WTC11 (cell line): ENCODE data around the gene AADACL4. TPM values are rescaled to one million over a fixed set of nuclear protein-coding genes. Genes with fewer than 3 reads are reported as not detected.
A peak's percentile ranks its signal among the peaks of the same experiment; 100 is the strongest.

Source experiments
- ATAC-seq: fragments of 200-7000 bp; cut with Tn5 transposase; 2 replicates; pipeline ENCODE4 v1.10.0; 2021; ENCODE audit warnings: mild to moderate bottlenecking, moderate library complexity
- CTCF ChIA-PET: fragments of 300-600 bp; sonication (Branson Sonifier 250); formaldehyde crosslinking; loops from one replicate; lab custom pipeline; 2021; ENCODE audit warnings: antibody characterized with exemption; lab: Charles Lee
- POLR2A ChIA-PET: fragments of 350-600 bp; sonication (Branson Sonifier 250); formaldehyde crosslinking; loops from one replicate; lab custom pipeline; 2021; ENCODE audit warnings: antibody characterized with exemption; lab: Charles Lee
- DNase-seq: peaks from one replicate; pipeline ENCODE4 v3.0.0; 2021; ENCODE audit warnings: low spot score
- H3K27ac Mint-ChIP-seq: 2 replicates; pipeline ENCODE4 v1.8.0; 2021; ENCODE audit warnings: mixed read lengths
- H3K27me3 Mint-ChIP-seq: 2 replicates; pipeline ENCODE4 v1.8.0; 2021; ENCODE audit warnings: low read depth, mild to moderate bottlenecking, moderate library complexity, mixed read lengths
- H3K36me3 Mint-ChIP-seq: 2 replicates; pipeline ENCODE4 v1.8.0; 2021; ENCODE audit warnings: mixed read lengths
- H3K4me1 Mint-ChIP-seq: 2 replicates; pipeline ENCODE4 v1.8.0; 2022; ENCODE audit warnings: mixed read lengths
- H3K4me3 Mint-ChIP-seq: 2 replicates; pipeline ENCODE4 v1.8.0; 2021; ENCODE audit warnings: mild to moderate bottlenecking, moderate library complexity, mixed read lengths
- H3K9me3 Mint-ChIP-seq: 2 replicates; pipeline ENCODE4 v1.8.0; 2021; ENCODE audit warnings: mixed read lengths
- CTCF ChIP-seq: fragments of 200-600 bp; IDR thresholded peaks from 2 replicates; pipeline ENCODE4 v1.8.0; 2022; ENCODE audit warnings: antibody characterized with exemption
- ERG ChIP-seq: fragments of 250-450 bp; sonication (Bioruptor Pico); IDR thresholded peaks from 2 replicates; pipeline ENCODE4 v1.8.0; 2021; ENCODE audit warnings: mild to moderate bottlenecking
- JAZF1 ChIP-seq: fragments of 250-450 bp; sonication (Bioruptor Pico); IDR thresholded peaks from 2 replicates; pipeline ENCODE4 v1.9.0; 2021; ENCODE audit warnings: moderate library complexity, mild to moderate bottlenecking, inconsistent platforms
- MXD4 ChIP-seq: fragments of 250-450 bp; sonication (Bioruptor Pico); IDR thresholded peaks from 2 replicates; pipeline ENCODE4 v1.8.0; 2021; ENCODE audit warnings: mild to moderate bottlenecking, moderate library complexity, borderline replicate concordance
- OVOL2 ChIP-seq: fragments of 250-450 bp; sonication (Bioruptor Pico); IDR thresholded peaks from 2 replicates; pipeline ENCODE4 v1.9.0; 2021; ENCODE audit warnings: mild to moderate bottlenecking, borderline replicate concordance
- RORB ChIP-seq: fragments of 250-450 bp; sonication (Bioruptor Pico); IDR thresholded peaks from 2 replicates; pipeline ENCODE4 v1.9.0; 2021; ENCODE audit warnings: mild to moderate bottlenecking
- SOX15 ChIP-seq: fragments of 250-450 bp; sonication (Bioruptor Pico); IDR thresholded peaks from 2 replicates; pipeline ENCODE4 v1.9.0; 2021; ENCODE audit warnings: mild to moderate bottlenecking
- TCF7 ChIP-seq: sonication (generic); formaldehyde crosslinking; IDR thresholded peaks from 2 replicates; pipeline ENCODE4 v1.8.0; 2022; ENCODE audit warnings: mild to moderate bottlenecking, low read depth, missing genetic modification reagents, moderate library complexity
- TEAD1 ChIP-seq: sonication (generic); formaldehyde crosslinking; IDR thresholded peaks from 2 replicates; pipeline ENCODE4 v1.8.0; 2022; ENCODE audit warnings: mild to moderate bottlenecking, missing genetic modification reagents
- TEAD4 ChIP-seq: sonication (generic); formaldehyde crosslinking; IDR thresholded peaks from 2 replicates; pipeline ENCODE4 v1.8.0; 2022; ENCODE audit warnings: mild to moderate bottlenecking, missing genetic modification reagents
- TP53 ChIP-seq: sonication (generic); formaldehyde crosslinking; IDR thresholded peaks from 2 replicates; pipeline ENCODE4 v1.8.1; 2023; ENCODE audit warnings: mild to moderate bottlenecking, missing genetic modification reagents
- ZNF121 ChIP-seq: sonication (generic); formaldehyde crosslinking; IDR thresholded peaks from 2 replicates; pipeline ENCODE4 v1.8.0; 2023; ENCODE audit warnings: missing genetic modification reagents
- ZNF232 ChIP-seq: sonication (generic); formaldehyde crosslinking; IDR thresholded peaks from 2 replicates; pipeline ENCODE4 v1.8.0; 2022; ENCODE audit warnings: mild to moderate bottlenecking, missing genetic modification reagents
- ZNF532 ChIP-seq: fragments of 250-450 bp; sonication (Bioruptor Pico); IDR thresholded peaks from 2 replicates; pipeline ENCODE4 v1.9.0; 2021; ENCODE audit warnings: mild to moderate bottlenecking, borderline replicate concordance
- total RNA-seq: library from RNA; stranded (reverse); gene quantifications from 3 replicates; pipeline ENCODE4 v1.2.3, GENCODE V29; 2021
- TF ChIP-seq, protein P1 (sequence below): sonication (generic); formaldehyde crosslinking; IDR thresholded peaks from 2 replicates; pipeline ENCODE4 v1.8.0; 2023; ENCODE audit warnings: missing genetic modification reagents, mild to moderate bottlenecking, borderline replicate concordance

Gene AADACL4
- total RNA-seq, 1 experiment from 2014 or later = 0.11 TPM

- no peak for TF ChIP-seq ZNF532 (CRISPR knock-in tag)
- TF ChIP-seq TP53 (CRISPR knock-in tag) = no peak
- no peak for TF ChIP-seq ZNF121 (CRISPR knock-in tag)
- no peak for TF ChIP-seq TEAD4 (CRISPR knock-in tag)
- TF ChIP-seq SOX15 (CRISPR knock-in tag) = no peak
- no peak for TF ChIP-seq ZNF232 (CRISPR knock-in tag)
- TF ChIP-seq, protein P1, sequence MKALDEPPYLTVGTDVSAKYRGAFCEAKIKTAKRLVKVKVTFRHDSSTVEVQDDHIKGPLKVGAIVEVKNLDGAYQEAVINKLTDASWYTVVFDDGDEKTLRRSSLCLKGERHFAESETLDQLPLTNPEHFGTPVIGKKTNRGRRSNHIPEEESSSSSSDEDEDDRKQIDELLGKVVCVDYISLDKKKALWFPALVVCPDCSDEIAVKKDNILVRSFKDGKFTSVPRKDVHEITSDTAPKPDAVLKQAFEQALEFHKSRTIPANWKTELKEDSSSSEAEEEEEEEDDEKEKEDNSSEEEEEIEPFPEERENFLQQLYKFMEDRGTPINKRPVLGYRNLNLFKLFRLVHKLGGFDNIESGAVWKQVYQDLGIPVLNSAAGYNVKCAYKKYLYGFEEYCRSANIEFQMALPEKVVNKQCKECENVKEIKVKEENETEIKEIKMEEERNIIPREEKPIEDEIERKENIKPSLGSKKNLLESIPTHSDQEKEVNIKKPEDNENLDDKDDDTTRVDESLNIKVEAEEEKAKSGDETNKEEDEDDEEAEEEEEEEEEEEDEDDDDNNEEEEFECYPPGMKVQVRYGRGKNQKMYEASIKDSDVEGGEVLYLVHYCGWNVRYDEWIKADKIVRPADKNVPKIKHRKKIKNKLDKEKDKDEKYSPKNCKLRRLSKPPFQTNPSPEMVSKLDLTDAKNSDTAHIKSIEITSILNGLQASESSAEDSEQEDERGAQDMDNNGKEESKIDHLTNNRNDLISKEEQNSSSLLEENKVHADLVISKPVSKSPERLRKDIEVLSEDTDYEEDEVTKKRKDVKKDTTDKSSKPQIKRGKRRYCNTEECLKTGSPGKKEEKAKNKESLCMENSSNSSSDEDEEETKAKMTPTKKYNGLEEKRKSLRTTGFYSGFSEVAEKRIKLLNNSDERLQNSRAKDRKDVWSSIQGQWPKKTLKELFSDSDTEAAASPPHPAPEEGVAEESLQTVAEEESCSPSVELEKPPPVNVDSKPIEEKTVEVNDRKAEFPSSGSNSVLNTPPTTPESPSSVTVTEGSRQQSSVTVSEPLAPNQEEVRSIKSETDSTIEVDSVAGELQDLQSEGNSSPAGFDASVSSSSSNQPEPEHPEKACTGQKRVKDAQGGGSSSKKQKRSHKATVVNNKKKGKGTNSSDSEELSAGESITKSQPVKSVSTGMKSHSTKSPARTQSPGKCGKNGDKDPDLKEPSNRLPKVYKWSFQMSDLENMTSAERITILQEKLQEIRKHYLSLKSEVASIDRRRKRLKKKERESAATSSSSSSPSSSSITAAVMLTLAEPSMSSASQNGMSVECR (CRISPR knock-in tag) = no peak
- no peak for TF ChIP-seq OVOL2 (CRISPR knock-in tag)
- no peak for TF ChIP-seq TEAD1
- no peak for TF ChIP-seq JAZF1 (CRISPR knock-in tag)
- no peak for TF ChIP-seq ERG (CRISPR knock-in tag)
Measured at GRCh38 chr1:12649971-12650421, 6.1 kb downstream of the AADACL4 start (continued).

DNA sequence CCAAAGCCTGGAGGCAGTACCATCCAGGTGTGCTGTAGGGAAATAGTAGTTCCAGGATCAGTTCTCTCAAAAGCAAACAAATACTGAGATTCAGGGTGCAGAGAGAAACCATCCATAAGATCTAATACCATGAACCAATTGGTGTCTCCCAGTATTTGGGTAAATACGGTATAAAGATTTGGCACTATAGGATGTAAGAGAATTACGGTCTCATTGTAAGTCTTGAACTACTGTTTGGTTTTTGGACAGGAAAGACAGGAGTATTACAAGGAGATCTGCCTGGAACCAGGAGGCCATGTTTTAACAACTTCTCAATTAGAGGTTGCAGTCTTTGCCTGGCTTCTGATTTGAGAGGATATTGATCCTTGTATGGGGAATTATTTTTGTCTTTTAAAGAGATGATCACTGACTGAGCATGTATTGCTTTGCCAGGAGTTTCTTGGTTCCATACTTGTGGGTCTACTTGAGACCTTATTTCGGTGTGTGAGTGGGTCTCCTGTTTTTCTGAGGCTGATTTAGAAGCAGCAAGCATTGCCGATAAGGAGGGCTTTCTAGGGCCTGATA is 10.2 kb downstream of the AADACL4 start:
- ChIA-PET CTCF (no interaction called here), POLR2A (no interaction called here)
- DNase-seq (no peak), ATAC-seq (0 out of 2 replicates have a peak, but pooled peaks have one; percentile 28)
- Mint-ChIP-seq H3K27ac (no peak overlapping the region), H3K36me3 (peaks cover 12% of the 10 kb centered on the region; the same call in 1 of the 2 replicates), H3K9me3 (peaks cover 33% of the 10 kb centered on the region), H3K4me3 (no peak overlapping the region), H3K4me1 (peaks cover 11% of the 10 kb centered on the region), H3K27me3 (peaks cover 16% of the 10 kb centered on the region)
- TF ChIP-seq RORB (CRISPR knock-in tag) (no peak), CTCF (no peak), MXD4 (CRISPR knock-in tag) (no peak), TCF7 (CRISPR knock-in tag) (no peak)
